Kidney epithelial cell (primary cell): ENCODE data around the gene GRPEL2. TPM values are rescaled to one million over a fixed set of nuclear protein-coding genes. Genes with fewer than 3 reads are reported as not detected.

Experiments
- DNase-seq: peaks from one replicate; pipeline ENCODE4 v3.0.0-alpha.2; 2010; ENCODE audit warnings: low read depth
- H3K27me3 ChIP-seq: 2 replicates; pipeline ENCODE4 v1.6.0; 2011; ENCODE audit warnings: low read length; ENCODE audit not compliant: control insufficient read depth, insufficient read depth
- H3K36me3 ChIP-seq: 2 replicates; pipeline ENCODE4 v1.5.1; 2011; ENCODE audit warnings: low read length; ENCODE audit not compliant: control insufficient read depth, insufficient read depth
- H3K4me3 ChIP-seq: 2 replicates; pipeline ENCODE4 v1.5.1; 2011; ENCODE audit warnings: low read depth, mild to moderate bottlenecking, control low read depth, low read length
- CTCF ChIP-seq: IDR thresholded peaks from 2 replicates; pipeline ENCODE4 v1.5.1; 2011; ENCODE audit warnings: mild to moderate bottlenecking, moderate library complexity, low read length, control low read depth, inconsistent platforms; ENCODE audit not compliant: insufficient read depth, poor library complexity, severe bottlenecking
- total RNA-seq: library from RNA; depleted of rRNA; stranded (reverse); fragments of >200 nt; gene quantifications from 2 replicates; pipeline ENCODE4 v1.2.3, GENCODE V29; 2015

The GRPEL2 gene
- total RNA-seq, 1 donor from 2014 or later = 30.7 TPM

DNA sequence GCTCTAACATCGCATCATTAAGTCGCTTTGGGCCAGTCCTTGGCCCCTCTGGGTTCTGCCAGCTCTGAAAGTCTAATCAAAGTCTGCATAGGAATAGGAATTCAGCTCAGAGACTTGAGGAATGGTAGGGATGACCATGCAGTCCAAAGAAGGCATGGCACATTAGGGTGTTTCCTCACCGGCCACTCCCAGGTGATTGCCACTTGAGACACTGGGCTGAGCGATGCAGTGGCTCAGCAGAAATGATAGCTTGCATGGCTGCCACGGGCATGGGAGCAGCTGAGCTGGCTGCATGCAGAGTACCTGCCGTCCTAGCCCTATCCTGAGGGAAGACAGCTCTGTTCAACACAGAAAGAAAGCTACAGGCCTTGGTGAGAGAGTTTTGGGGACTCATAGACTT lies 44.9 kb upstream of the GRPEL2 start:
- no peak for DNase-seq

GRCh38 chr5:149301049-149301743 lies 44.1 kb upstream of the GRPEL2 start:
- no peaks in the 10 kb centered on the region for H3K27me3 ChIP-seq
- no peaks in the 10 kb centered on the region for H3K36me3 ChIP-seq
- DNase-seq = no peak
- TF ChIP-seq CTCF = no peak
- no peak overlapping the region for H3K4me3 ChIP-seq

More for the DNA sequence above, 44.9 kb upstream of the GRPEL2 start:
- Histone ChIP-seq H3K4me3 (no peak overlapping the region), H3K36me3 (no peaks in the 10 kb centered on the region), H3K27me3 (no peaks in the 10 kb centered on the region)
- no peak for TF ChIP-seq CTCF

DNA sequence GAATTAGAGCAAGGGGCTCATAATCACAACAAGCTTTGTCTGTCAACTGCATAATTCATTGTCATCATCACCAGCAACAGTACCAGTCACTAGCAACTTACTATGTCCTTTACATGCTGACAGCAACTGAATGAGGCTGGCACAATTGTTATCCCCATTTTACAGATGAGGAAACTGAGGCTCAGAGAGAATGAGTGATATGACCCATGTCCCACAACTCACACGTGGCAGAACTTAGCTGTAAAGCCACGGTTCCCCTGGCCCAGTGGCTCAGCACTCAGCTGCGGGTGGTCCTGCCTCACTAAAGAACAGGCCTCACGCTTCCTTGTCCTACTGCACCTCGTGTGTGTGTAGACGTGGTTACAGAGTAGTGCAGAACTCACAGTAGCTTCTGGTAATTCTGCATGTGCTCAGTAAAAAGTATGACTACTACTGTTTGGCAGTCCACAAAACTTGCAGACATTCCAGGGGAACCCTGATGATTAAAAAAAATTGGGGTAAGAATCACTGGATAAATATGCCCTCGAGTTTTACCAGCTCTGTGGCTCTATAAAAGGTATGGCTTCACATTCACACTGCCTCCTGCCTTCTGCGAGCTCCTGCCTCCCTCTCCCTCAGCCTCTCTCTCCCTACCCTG lies 43.4 kb upstream of the GRPEL2 start:
- H3K36me3 ChIP-seq = no peaks in the 10 kb centered on the region
- no peak for TF ChIP-seq CTCF

DNA sequence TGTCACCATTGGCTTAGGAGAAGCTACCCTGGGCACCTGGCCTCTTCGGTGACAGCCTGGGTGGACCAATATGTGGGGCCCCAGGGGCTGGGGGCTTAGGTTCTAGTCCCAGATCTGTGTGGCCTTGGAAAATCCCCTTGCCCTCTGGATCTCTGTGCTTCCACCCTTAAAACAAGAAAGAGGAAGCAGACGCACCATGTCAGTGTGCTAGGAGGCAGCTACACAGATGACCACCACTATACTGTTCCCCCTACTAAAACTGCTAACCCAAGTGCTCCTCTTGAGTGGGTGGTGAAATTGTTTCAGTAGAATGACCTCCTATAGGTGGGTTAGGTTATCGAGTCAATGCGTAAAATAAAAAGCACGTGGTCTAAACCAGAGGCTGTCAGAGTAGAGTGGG lies 42.7 kb upstream of the GRPEL2 start:
- TF ChIP-seq CTCF = no peak
- H3K4me3 ChIP-seq = no peak overlapping the region

More for the DNA sequence above, 43.4 kb upstream of the GRPEL2 start:
- DNase-seq = no peak
- Histone ChIP-seq H3K4me3 (no peak overlapping the region), H3K27me3 (no peaks in the 10 kb centered on the region)

DNA sequence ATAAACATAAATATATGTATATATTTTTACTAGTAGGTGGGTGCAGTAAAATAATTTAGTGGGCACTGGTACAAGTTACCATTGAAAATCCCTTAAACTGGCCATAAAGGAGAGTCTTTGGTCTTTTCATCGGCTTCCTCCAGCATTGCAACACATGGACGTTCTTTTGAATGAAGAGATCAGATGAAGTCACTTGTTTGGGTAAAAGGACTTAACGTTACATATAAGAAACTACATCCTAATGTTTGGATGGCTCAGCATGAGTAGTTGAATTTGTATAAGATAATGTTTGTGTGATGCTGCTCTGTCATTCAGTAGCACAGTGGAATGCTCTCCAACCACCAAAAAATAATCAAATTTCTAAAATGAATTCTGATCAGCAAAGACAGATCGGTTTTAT lies 42.1 kb upstream of the GRPEL2 start:
- no peak overlapping the region for H3K4me3 ChIP-seq
- H3K27me3 ChIP-seq = no peaks in the 10 kb centered on the region
- no peak for TF ChIP-seq CTCF
- no peaks in the 10 kb centered on the region for H3K36me3 ChIP-seq
- DNase-seq = no peak

More for the DNA sequence above, 42.7 kb upstream of the GRPEL2 start:
- H3K27me3 ChIP-seq = no peaks in the 10 kb centered on the region
- no peaks in the 10 kb centered on the region for H3K36me3 ChIP-seq
- no peak for DNase-seq
